Measurements from ENCODE around the gene ADPRM.
"Not testable (repeated sequence)": the region's sequence is repeated elsewhere in the genome, so short reads cannot be mapped to it uniquely, and the experiment has no call there.

The ADPRM gene

GRCh38 chr17:10702574-10702973 lies 5.2 kb downstream of the ADPRM start:
- DNase-seq: no peak

- DNase-seq: no peak
Observed at GRCh38 chr17:10705727-10706126, 8.3 kb downstream of the ADPRM start.

GRCh38 chr17:10713318-10713717 lies 15.9 kb downstream of the ADPRM start:
- no peak for DNase-seq

GRCh38 chr17:10716218-10716617 lies 18.8 kb downstream of the ADPRM start:
- no peak for DNase-seq

GRCh38 chr17:10718547-10718946 lies 21.2 kb downstream of the ADPRM start:
- no peak for DNase-seq

GRCh38 chr17:10724546-10725195 lies 27.3 kb downstream of the ADPRM start:
- DNase-seq: no peak

- no peak for DNase-seq
Observed at GRCh38 chr17:10725262-10725661, 27.9 kb downstream of the ADPRM start.

GRCh38 chr17:10726196-10726595 lies 28.8 kb downstream of the ADPRM start:
- no peak for DNase-seq

- no peak for DNase-seq
Observed at GRCh38 chr17:10727192-10727591, 29.8 kb downstream of the ADPRM start.

GRCh38 chr17:10728331-10728892 lies 31.0 kb downstream of the ADPRM start:
- no peak for DNase-seq

- peak; percentile 30 to 32 for DNase-seq
Observed at GRCh38 chr17:10729334-10730193, 32.2 kb downstream of the ADPRM start, which contains the start of gene TMEM220. TSS of gene TMEM220 (minus strand) at chr17:10730023. CDS start at chr17:10729851, 172 bp downstream.

- peak; percentile 8 to 20 for DNase-seq
Observed at GRCh38 chr17:10730247-10730646, 32.9 kb downstream of the ADPRM start.

GRCh38 chr17:10731408-10731879 lies 34.0 kb downstream of the ADPRM start:
- DNase-seq: no peak

GRCh38 chr17:10732121-10732520 lies 34.7 kb downstream of the ADPRM start:
- DNase-seq: not testable (repeated sequence)

GRCh38 chr17:10733666-10734065 lies 36.3 kb downstream of the ADPRM start:
- DNase-seq: no peak

GRCh38 chr17:10735251-10735650 lies 37.9 kb downstream of the ADPRM start:
- DNase-seq: no peak

- no peak for DNase-seq
Observed at GRCh38 chr17:10735821-10736220, 38.4 kb downstream of the ADPRM start.

GRCh38 chr17:10737168-10737622 lies 39.8 kb downstream of the ADPRM start:
- DNase-seq: peak; percentile 9 to 11

- DNase-seq: no peak
Observed at GRCh38 chr17:10737736-10738135, 40.3 kb downstream of the ADPRM start.

- no peak for DNase-seq
Observed at GRCh38 chr17:10738521-10739258, 41.3 kb downstream of the ADPRM start.

- no peak for DNase-seq
Observed at GRCh38 chr17:10739386-10739785, 42.0 kb downstream of the ADPRM start.

- DNase-seq: no peak
Observed at GRCh38 chr17:10741416-10742135, 44.2 kb downstream of the ADPRM start.

All from activated CD4-positive, alpha-beta T cell treated with anti-CD3 and anti-CD28 coated beads, Interleukin-2, amount 50 U/mL, for 4 hours (primary cell).